HG03135 (cell line): ENCODE measurements around the gene CORO6.

ENCODE experiments used
- ATAC-seq: cut with Tn5 transposase; IDR thresholded peaks from one replicate; pipeline ENCODE4 v1.9.1; 2021; ENCODE audit warnings: mild to moderate bottlenecking, moderate library complexity; ENCODE audit not compliant: unreplicated experiment

The CORO6 gene

GRCh38 chr17:29578626-29579485, 43.9 kb downstream of the CORO6 start:
- ATAC-seq: no peak

- no peak for ATAC-seq
These were observed 45.1 kb downstream of the CORO6 start for GRCh38 chr17:29577385-29578211.

GRCh38 chr17:29577001-29577370, 45.7 kb downstream of the CORO6 start:
- ATAC-seq: no peak

GRCh38 chr17:29576214-29577000, 46.3 kb downstream of the CORO6 start:
- ATAC-seq: no peak

- ATAC-seq: no peak
These were observed 47.0 kb downstream of the CORO6 start for GRCh38 chr17:29575511-29576213.

GRCh38 chr17:29574732-29575510, 47.8 kb downstream of the CORO6 start:
- no peak for ATAC-seq

- no peak for ATAC-seq
These were observed 48.6 kb downstream of the CORO6 start for GRCh38 chr17:29573871-29574731.

- ATAC-seq: no peak
These were observed 49.2 kb downstream of the CORO6 start for GRCh38 chr17:29573558-29573869.

- ATAC-seq: no peak
These were observed 49.8 kb downstream of the CORO6 start for GRCh38 chr17:29572691-29573557.

GRCh38 chr17:29571883-29572681, 50.6 kb downstream of the CORO6 start:
- ATAC-seq: no peak

GRCh38 chr17:29571486-29571882, 51.2 kb downstream of the CORO6 start:
- no peak for ATAC-seq

GRCh38 chr17:29570521-29570920, 52.2 kb downstream of the CORO6 start:
- ATAC-seq: no peak

- ATAC-seq: no peak
These were observed 53.3 kb downstream of the CORO6 start for GRCh38 chr17:29569245-29569950.

GRCh38 chr17:29568331-29569244, 54.1 kb downstream of the CORO6 start, which contains the start of gene TP53I13:
Gene TP53I13, plus strand, starts transcription at chr17:29568701. Its CDS starts 58 bp downstream, at chr17:29568759.
- peak; percentile 39 for ATAC-seq

GRCh38 chr17:29567554-29568330, 55.0 kb downstream of the CORO6 start:
- ATAC-seq: peak; percentile 38
